Bronchus fibroblast of lung (primary cell): ENCODE results near the gene DDX4. TPM values are rescaled to one million over a fixed set of nuclear protein-coding genes. Genes with fewer than 3 reads are reported as not detected.

ENCODE experiments used
- total RNA-seq: library from RNA; depleted of rRNA; stranded (reverse); fragments of >200 nt; gene quantifications from 2 replicates; pipeline ENCODE4 v1.2.3, GENCODE V29; 2015

DDX4 gene
- total RNA-seq: not detected in 2 replicates

DNA sequence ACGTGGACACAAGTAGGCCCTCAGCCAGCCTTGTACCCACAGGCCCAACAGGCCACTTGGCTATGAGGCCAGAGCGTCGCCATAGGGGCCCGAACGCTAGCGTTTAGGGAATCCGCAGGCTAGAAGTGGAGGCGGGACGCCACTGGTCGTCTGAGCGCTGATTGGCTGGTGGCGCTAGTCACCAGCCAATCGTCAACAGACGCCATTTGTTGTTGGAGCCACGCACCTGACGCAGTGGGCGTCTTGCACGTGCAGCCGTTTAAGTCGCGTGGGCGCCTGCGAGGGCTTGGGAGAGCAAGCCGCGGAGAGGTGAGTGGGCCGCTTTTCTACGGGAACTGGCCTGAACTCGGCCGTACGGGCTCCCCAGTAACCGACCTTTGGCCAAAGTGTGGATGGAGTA, at the start of gene DDX4:
Gene DDX4 (plus strand): TSS at position 269 of the 400 bp plus-strand sequence. CDS start 903 bp downstream, outside the sequence.

DNA sequence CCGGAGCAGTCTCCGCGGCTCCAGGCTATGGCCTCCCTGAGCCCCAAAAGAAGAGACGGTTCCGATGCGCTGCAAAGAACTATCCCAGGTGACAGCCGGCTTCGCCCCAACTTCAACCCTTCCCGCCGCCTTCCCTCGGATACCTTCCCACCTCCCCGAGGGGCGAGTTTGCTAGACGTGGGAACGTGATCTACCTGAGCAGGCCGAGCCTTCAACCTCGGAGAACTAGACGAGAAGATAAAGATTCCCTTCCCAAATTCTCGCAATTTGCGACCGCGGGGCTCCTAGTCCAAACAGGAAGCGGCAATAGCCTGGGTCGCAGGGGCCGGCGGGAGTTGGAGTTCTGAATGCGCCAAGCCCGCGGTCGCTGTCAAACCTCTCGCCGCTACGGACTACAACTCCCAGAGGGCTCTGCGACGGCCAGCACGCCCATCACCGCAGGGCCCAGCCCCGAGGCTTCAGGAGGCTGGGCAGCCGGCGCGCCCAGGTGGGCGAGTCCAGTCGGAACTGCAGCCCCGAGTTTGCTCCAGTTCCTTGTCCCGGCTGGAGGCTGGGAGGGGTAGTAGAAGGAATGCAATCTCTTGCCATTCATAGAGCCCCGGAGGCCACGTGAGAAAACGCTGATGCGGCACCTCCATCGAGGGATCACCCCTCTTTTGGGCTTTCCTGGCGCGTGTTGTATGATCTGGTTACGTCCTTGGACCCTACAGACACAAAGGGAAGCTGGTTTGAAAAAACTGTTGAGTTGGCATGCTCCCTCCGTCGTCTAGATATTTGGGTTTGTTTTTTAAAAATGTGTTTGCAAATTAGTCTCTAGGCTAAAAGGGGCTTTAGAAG, 25.6 kb upstream of the DDX4 start, which contains the start of gene SLC38A9:
Gene SLC38A9 (minus strand): TSS at position 302 of the 837 bp plus-strand sequence. CDS start 14,366 bp downstream, outside the sequence.

DNA sequence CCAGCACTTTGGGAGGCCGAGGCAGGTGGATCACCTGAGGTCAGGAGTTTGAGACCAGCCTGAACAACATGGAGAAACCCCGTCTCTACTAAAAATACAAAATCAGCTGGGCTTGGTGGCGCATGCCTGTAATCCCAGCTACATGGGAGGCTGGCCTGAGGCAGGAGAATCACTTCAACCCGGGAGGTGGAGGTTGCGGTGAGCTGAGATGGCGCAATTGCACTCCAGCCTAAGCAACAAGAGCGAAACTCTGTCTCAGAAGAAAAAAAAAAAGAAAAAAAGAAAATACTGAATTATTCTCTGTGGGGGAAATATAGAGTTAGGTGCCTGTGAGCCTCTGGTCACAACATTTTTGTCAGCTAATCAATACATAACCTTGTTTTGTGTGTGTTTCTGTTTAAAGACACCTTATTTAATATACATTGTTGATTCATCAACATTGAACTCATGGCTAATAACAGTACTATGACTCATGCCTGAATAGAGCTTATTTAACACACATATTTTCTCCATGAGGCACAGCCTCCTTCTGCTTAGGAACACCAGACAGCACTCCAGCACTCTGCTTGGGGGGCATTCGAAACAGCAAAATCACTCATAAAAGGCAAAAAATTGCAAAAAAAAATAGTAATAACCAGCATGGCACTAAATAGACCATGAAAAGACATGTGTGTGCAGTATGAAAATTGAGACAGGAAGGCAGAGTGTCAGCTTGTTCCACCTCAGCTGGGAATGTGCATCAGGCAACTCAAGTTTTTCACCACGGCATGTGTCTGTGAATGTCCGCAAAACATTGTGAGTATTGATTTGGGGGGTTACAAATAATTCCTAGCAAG, 113.2 kb downstream of the DDX4 start, which contains the start of gene IL31RA:
Gene IL31RA (plus strand): TSS at position 519 of the 836 bp plus-strand sequence. CDS start 214 bp downstream, at position 733.

Other genes with a start within 250 kb of the DDX4 start
- gene PLPP1, start 203.1 kb upstream of the DDX4 start, total RNA-seq: 36.0 and 48.8 TPM in 2 replicates
- 17.2 and 18.0 TPM in 2 replicates for gene SLC38A9, start 25.7 kb upstream of the DDX4 start, total RNA-seq
- 3.1 and 3.2 TPM in 2 replicates for gene IL31RA, start 113.3 kb downstream of the DDX4 start, total RNA-seq